OCI-LY7 (cell line): ENCODE data around the gene CCNG2.

ENCODE experiments used
- EZH2phosphoT487 ChIP-seq: fragments of 200-600 bp; sonication (generic); IDR thresholded peaks from 2 replicates; pipeline ENCODE4 v1.6.1; 2018; ENCODE audit warnings: low read depth, borderline replicate concordance, mild to moderate bottlenecking, mixed run types, antibody characterized with exemption, low read length, moderate library complexity, mixed read lengths
- TF ChIP-seq, protein P1 (sequence below): fragments of 200-600 bp; sonication (generic); conservative IDR thresholded peaks from 2 replicates; pipeline ENCODE4 v1.5.1; 2014; ENCODE audit warnings: mild to moderate bottlenecking, antibody characterized with exemption, low read length, moderate library complexity, mixed read lengths

DNA sequence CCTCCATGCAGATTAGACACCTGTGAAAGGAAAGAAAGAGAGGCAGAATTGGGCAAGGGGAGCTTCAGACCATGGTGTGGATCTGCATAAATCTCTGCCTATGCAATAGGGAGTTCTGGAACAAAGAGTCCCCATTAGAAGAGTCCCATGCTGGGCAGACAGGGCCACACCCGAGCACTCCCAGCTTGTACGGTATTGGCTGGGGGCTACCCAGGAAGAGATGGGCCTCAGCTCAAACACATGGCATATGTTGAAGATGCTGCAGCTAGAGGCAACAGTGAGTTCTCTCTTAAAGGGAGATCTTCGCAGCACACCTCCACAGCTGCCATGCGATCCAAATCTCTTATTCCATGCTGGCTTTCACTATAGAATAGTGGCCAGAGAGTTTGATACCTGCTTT, 24.7 kb downstream of the CCNG2 start:
- TF ChIP-seq, protein P1, sequence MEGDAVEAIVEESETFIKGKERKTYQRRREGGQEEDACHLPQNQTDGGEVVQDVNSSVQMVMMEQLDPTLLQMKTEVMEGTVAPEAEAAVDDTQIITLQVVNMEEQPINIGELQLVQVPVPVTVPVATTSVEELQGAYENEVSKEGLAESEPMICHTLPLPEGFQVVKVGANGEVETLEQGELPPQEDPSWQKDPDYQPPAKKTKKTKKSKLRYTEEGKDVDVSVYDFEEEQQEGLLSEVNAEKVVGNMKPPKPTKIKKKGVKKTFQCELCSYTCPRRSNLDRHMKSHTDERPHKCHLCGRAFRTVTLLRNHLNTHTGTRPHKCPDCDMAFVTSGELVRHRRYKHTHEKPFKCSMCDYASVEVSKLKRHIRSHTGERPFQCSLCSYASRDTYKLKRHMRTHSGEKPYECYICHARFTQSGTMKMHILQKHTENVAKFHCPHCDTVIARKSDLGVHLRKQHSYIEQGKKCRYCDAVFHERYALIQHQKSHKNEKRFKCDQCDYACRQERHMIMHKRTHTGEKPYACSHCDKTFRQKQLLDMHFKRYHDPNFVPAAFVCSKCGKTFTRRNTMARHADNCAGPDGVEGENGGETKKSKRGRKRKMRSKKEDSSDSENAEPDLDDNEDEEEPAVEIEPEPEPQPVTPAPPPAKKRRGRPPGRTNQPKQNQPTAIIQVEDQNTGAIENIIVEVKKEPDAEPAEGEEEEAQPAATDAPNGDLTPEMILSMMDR: no peak
- TF ChIP-seq EZH2phosphoT487: no peak
